SH-SY5Y (cell line): ENCODE measurements around the gene MAST4.

Experiments used
- GATA2 ChIP-seq: IDR thresholded peaks from 2 replicates; pipeline ENCODE4 v1.6.1; 2011; ENCODE audit warnings: mild to moderate bottlenecking, low read depth, low read length
- GATA3 ChIP-seq: IDR thresholded peaks from 2 replicates; pipeline ENCODE4 v1.6.1; 2011; ENCODE audit warnings: low read depth, mild to moderate bottlenecking, low read length, moderate library complexity

- TF ChIP-seq GATA2 (no peak), GATA3 (no peak)
These were observed 470.6 kb downstream of the MAST4 start for GRCh38 chr5:67066815-67067214.
